Stimulated activated CD4-positive, alpha-beta T cell treated with anti-CD3 and anti-CD28 coated beads, Interleukin-12 subunit alpha, Interleukin-12 subunit beta, amount 100 ng/mL, for 48 hours (primary cell): ENCODE measurements around the gene ADAT3.

ENCODE experiments used
- DNase-seq, 3 donors: peaks; one replicate each; pipeline ENCODE4 v3.0.0-alpha.2; 2020; ENCODE audit warnings: low read depth in 2 of 3, low spot score in 1 of 3

ADAT3 gene

GRCh38 chr19:1912760-1913505, 7.7 kb downstream of the ADAT3 start:
- no peak for DNase-seq

DNA sequence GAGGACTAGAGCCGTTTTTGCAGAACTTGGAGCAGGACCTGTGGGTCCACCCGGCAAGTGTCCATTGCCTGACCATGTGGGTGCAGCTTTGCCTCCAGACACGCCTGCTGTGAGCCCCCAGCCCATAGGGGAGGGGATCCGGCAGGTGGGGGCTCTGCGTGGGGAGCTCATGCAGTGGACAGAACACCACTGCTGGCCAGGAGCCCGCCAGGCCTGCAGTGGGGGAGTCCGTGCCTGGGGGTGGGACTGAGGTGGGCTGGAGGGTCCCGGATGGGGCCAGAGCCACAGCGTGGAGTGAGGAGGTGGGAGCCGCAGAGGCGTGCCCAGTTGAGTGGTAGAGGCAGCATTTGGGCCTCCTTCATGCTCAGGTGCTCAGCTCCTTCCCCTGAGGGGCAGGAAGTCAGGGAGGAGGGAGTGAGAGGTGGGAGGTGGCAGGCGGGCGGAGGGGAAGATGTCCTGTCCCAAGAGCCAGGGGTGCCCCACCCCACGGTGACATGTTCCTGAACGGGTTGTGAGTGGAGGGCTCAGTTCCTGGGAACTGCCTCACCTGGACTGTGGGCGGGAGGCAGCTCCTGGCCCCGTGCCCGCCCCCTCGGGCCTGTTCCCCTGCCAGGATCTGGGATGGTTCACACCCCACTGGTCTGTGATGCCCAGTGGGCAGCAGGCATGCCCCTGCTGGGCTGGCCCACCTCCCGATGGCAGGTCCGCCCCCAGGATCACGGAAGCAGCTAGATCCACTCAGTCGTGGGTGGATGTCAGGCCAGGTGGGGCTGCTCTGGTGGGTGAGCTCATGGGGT, 8.8 kb downstream of the ADAT3 start:
- DNase-seq = no peak

DNA sequence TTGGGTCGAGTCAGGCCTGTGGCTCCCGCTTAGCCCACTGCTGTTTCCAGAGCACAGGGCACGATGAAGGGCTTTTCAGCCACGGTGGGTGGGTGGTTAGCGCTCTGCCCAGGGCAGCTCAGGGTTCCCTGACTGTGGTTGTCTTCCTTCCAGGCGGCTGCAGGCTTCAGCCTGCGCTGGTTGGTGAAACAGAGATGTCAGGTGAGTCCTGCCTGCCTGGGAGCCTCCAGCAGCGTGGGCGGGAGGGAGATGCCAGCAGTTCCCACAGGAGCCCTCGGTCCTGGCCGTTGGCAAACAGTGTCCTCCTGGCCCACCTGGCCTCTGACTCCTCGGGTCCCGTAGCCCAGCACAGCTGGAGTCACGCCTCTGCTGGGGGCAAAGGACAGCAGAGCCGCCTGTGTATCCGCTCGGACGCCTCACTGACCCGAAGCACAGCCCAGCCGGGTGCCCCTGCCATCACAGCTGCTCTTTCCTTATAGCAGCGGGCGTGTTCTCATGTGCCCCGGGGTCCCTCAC, 9.7 kb downstream of the ADAT3 start:
- DNase-seq = no peak

GRCh38 chr19:1917146-1917545, 11.9 kb downstream of the ADAT3 start:
- no peak for DNase-seq

GRCh38 chr19:1917926-1918325, 12.7 kb downstream of the ADAT3 start:
- no peak for DNase-seq

GRCh38 chr19:1918975-1919374, 13.8 kb downstream of the ADAT3 start:
- DNase-seq = no peak

- no peak for DNase-seq
These were observed 15.4 kb downstream of the ADAT3 start for GRCh38 chr19:1920644-1921043.

DNA sequence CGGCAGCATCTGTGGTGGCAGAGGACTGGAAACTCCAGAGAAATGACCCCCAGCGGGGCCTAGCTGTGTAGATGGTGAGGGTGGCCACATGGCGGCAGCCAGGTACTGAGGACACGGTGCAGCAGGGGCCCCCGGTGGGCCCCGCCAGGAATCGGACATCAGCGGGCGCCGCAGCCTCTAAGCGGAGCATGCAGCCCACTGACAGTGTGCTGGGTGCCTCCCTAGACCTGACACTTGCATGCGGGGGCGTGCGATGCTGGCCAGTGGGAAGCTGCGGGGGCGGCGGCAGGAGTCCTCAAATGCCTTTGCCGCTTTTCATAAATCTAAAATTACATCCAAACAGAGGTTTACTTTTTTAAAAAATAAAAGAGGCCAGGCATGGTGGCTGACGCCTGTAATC, 16.1 kb downstream of the ADAT3 start:
- DNase-seq = no peak

DNA sequence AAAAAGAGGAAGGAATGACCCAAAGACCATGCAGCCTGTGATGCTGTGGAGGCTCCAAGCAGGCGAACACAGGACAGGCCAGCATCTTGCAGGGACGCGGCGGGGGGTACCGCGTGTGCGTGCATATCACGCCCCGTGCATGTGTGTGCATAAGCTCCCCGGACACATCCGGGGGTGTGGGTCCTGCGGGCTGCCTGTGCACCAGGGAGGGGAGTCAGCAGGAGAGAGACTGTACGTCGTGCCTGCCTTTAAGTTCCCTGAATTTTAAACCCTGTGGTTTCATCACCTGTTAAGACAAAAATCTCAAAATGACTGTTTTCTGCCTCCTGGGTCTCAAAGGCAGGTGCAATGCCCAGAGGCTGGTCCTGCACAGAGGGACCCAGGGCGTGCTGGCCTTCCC, 16.6 kb downstream of the ADAT3 start:
- DNase-seq = no peak

GRCh38 chr19:1922803-1923202, 17.6 kb downstream of the ADAT3 start:
- DNase-seq = no peak

- no peak for DNase-seq
These were observed 18.1 kb downstream of the ADAT3 start for GRCh38 chr19:1923319-1923718.

- no peak for DNase-seq
These were observed 19.2 kb downstream of the ADAT3 start for GRCh38 chr19:1924320-1924961.

DNA sequence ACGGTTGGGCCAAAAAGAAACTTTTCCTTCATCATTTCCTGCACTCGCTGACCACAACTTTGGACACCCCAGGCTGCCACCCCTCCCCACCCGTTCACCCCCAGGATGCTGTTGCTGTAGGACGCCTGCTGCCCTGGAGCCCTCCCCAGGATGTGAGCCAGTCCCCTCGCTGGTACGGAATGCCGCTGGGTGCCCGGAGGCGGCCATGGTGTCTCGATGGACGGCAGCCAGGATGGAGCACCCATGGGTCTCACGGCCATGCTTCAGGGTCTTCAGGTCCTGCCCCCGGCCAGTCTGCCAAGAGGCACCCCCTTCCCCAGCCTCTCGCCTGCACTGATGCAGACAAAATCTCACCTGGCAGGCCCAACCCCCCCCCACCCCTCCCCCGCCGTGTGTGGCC, 20.3 kb downstream of the ADAT3 start:
- no peak for DNase-seq

- DNase-seq = peak; percentile 54 to 88 (median 76)
These were observed 24.0 kb downstream of the ADAT3 start for GRCh38 chr19:1929021-1929742.

GRCh38 chr19:1931445-1931844, 26.2 kb downstream of the ADAT3 start:
- no peak for DNase-seq

DNA sequence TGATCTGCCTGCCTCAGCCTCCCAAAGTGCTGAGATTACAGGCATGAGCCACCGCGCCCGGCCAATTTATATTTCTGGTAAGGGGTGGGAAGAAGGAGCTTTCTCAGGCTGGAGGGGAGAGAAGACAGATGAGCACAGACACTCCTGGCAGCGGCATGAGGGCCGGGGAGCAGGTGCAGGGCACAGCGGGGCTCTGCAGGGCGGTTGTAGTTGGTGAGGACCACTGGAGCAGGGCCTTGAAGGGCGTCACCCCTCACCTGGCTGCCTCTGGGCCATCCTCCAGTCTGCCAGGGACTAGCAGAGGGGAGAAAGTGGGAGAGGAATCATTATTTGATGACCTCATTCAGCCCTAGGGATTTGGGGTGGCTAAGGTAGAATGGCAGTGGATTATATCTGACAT, 27.2 kb downstream of the ADAT3 start:
- no peak for DNase-seq

GRCh38 chr19:1933244-1933643, 28.0 kb downstream of the ADAT3 start:
- DNase-seq = no peak

- no peak for DNase-seq
These were observed 28.7 kb downstream of the ADAT3 start for GRCh38 chr19:1933942-1934341.

GRCh38 chr19:1935484-1936208, 30.4 kb downstream of the ADAT3 start:
- DNase-seq = no peak

GRCh38 chr19:1936430-1936829, 31.2 kb downstream of the ADAT3 start:
- DNase-seq = no peak
